WTC11 (cell line): ENCODE measurements around the gene IRF2BPL.

Source experiments
- ATF3 ChIP-seq: sonication (generic); formaldehyde crosslinking; conservative IDR thresholded peaks from 2 replicates; pipeline ENCODE4 v1.8.1; 2022; ENCODE audit warnings: mild to moderate bottlenecking, missing genetic modification reagents
- CTCF ChIP-seq: fragments of 200-600 bp; IDR thresholded peaks from 2 replicates; pipeline ENCODE4 v1.8.0; 2022; ENCODE audit warnings: antibody characterized with exemption
- JAZF1 ChIP-seq: fragments of 250-450 bp; sonication (Bioruptor Pico); IDR thresholded peaks from 2 replicates; pipeline ENCODE4 v1.9.0; 2021; ENCODE audit warnings: moderate library complexity, mild to moderate bottlenecking, inconsistent platforms
- JUN ChIP-seq: sonication (generic); formaldehyde crosslinking; IDR thresholded peaks from 2 replicates; pipeline ENCODE4 v1.8.0; 2023; ENCODE audit warnings: mild to moderate bottlenecking, missing genetic modification reagents
- MAX ChIP-seq: sonication (generic); formaldehyde crosslinking; IDR thresholded peaks from 2 replicates; pipeline ENCODE4 v1.8.0; 2022; ENCODE audit warnings: mild to moderate bottlenecking, missing genetic modification reagents
- TP53 ChIP-seq: sonication (generic); formaldehyde crosslinking; IDR thresholded peaks from 2 replicates; pipeline ENCODE4 v1.8.1; 2023; ENCODE audit warnings: mild to moderate bottlenecking, missing genetic modification reagents
- USF1 ChIP-seq: sonication (generic); formaldehyde crosslinking; IDR thresholded peaks from 2 replicates; pipeline ENCODE4 v1.8.0; 2022; ENCODE audit warnings: mild to moderate bottlenecking, missing genetic modification reagents
- ZNF232 ChIP-seq: sonication (generic); formaldehyde crosslinking; IDR thresholded peaks from 2 replicates; pipeline ENCODE4 v1.8.0; 2022; ENCODE audit warnings: mild to moderate bottlenecking, missing genetic modification reagents

- TF ChIP-seq JUN (CRISPR knock-in tag), result no peak
- TF ChIP-seq MAX (CRISPR knock-in tag), result no peak
- TF ChIP-seq CTCF, result no peak
- no peak for TF ChIP-seq ZNF232 (CRISPR knock-in tag)
- no peak for TF ChIP-seq ATF3 (CRISPR knock-in tag)
- no peak for TF ChIP-seq JAZF1
- no peak for TF ChIP-seq TP53
- TF ChIP-seq USF1, result no peak
These were observed 31.9 kb downstream of the IRF2BPL start for GRCh38 chr14:76996563-76997146.
